A549 (cell line): Measurements from ENCODE around the gene B3GNT7. TPM values are rescaled to one million over a fixed set of nuclear protein-coding genes. Genes with fewer than 3 reads are reported as not detected.

Experiments used
- ATAC-seq, 2 experiments: fragments of 200-7000 bp in 1 of 2; fragments of >200 bp in 1 of 2; cut with Nextera tagmentation in 1 of 2; cut with Tn5 transposase in 1 of 2; 3 replicates each; pipeline versions ENCODE4 v1.8.0 to v1.9.1; 2018 to 2020; ENCODE audit warnings: mild to moderate bottlenecking in 1 of 2, moderate library complexity in 1 of 2
- CTCF ChIA-PET: fragments of 300-600 bp; sonication (Branson Sonifier 250); formaldehyde crosslinking; extraction: SDS; loops from one replicate; lab custom pipeline; 2021; ENCODE audit warnings: antibody characterized with exemption, inconsistent platforms; lab: Yijun Ruan, JAX
- POLR2A ChIA-PET: fragments of 350-600 bp; formaldehyde crosslinking; extraction: SDS; loops from one replicate; lab custom pipeline; 2021; ENCODE audit warnings: antibody characterized with exemption, inconsistent platforms; lab: Yijun Ruan, JAX
- DNase-seq, 2 experiments: peaks; one replicate each; pipeline versions ENCODE4 v3.0.0 to v3.0.0-alpha.2; 2011 to 2016; ENCODE audit warnings: low read depth in 1 of 2, low spot score in 1 of 2
- FAIRE-seq: peaks from 2 replicates; lab custom pipeline; 2011; peaks lifted over from hg19 to GRCh38; lab: Jason Lieb, UNC
- H3K27ac ChIP-seq, 2 experiments: fragments of >200 bp; sonication (Bioruptor Twin); formaldehyde crosslinking; 3 replicates each; pipeline ENCODE4 v1.5.1; 2016 to 2017
- H3K4me1 ChIP-seq: fragments of >200 bp; sonication (Bioruptor Twin); formaldehyde crosslinking; 3 replicates; pipeline ENCODE4 v1.6.1; 2016
- H3K4me2 ChIP-seq: fragments of >200 bp; sonication (Bioruptor Twin); formaldehyde crosslinking; 3 replicates; pipeline ENCODE4 v1.6.1; 2016
- H3K4me3 ChIP-seq: fragments of >200 bp; sonication (Bioruptor Twin); formaldehyde crosslinking; 3 replicates; pipeline ENCODE4 v1.5.1; 2016
- H3K9me3 ChIP-seq: fragments of >200 bp; sonication (Bioruptor Twin); formaldehyde crosslinking; 3 replicates; pipeline ENCODE4 v1.6.1; 2016
- CBX2 ChIP-seq: fragments of 200-600 bp; sonication (generic); IDR thresholded peaks from 2 replicates; pipeline ENCODE4 v1.6.1; 2016; ENCODE audit warnings: low read depth, mild to moderate bottlenecking, borderline replicate concordance
- CEBPB ChIP-seq, 2 experiments: fragments of >200 bp in 1 of 2; sonication (Bioruptor Twin) in 1 of 2; formaldehyde crosslinking in 1 of 2; IDR thresholded peaks; 2 replicates each; pipeline ENCODE4 v1.6.1; 2012 to 2016
- CHD4 ChIP-seq: fragments of 200-600 bp; sonication (generic); IDR thresholded peaks from 2 replicates; pipeline ENCODE4 v1.6.1; 2016; ENCODE audit warnings: antibody characterized with exemption, mild to moderate bottlenecking, borderline replicate concordance
- EHF ChIP-seq: fragments of 250-450 bp; sonication (Bioruptor Pico); IDR thresholded peaks from 2 replicates; pipeline ENCODE4 v1.5.0; 2020; ENCODE audit warnings: mild to moderate bottlenecking
- EHMT2 ChIP-seq: fragments of 200-600 bp; sonication (generic); IDR thresholded peaks from 2 replicates; pipeline ENCODE4 v1.6.1; 2016; ENCODE audit warnings: antibody characterized with exemption, low read depth, mild to moderate bottlenecking, moderate library complexity
- EP300 ChIP-seq, 2 experiments: fragments of >200 bp; sonication (Bioruptor Twin); formaldehyde crosslinking; IDR thresholded peaks; 2 replicates in 1 of 2; 3 replicates in 1 of 2; pipeline ENCODE4 v1.6.1; 2016 to 2017
- GATA3 ChIP-seq: IDR thresholded peaks from 2 replicates; pipeline ENCODE4 v1.6.1; 2012; ENCODE audit warnings: borderline replicate concordance
- HOXA7 ChIP-seq: fragments of 250-450 bp; sonication (Bioruptor Pico); IDR thresholded peaks from 2 replicates; pipeline ENCODE4 v1.5.0; 2020; ENCODE audit warnings: mild to moderate bottlenecking, moderate library complexity
- HOXB13 ChIP-seq: fragments of 250-450 bp; sonication (Bioruptor Pico); IDR thresholded peaks from 2 replicates; pipeline ENCODE4 v1.5.0; 2020; ENCODE audit warnings: low read depth, mild to moderate bottlenecking, moderate library complexity
- JUNB ChIP-seq: fragments of >200 bp; sonication (Bioruptor Twin); formaldehyde crosslinking; IDR thresholded peaks from 2 replicates; pipeline ENCODE4 v1.6.1; 2016
- KDM5A ChIP-seq: fragments of 200-600 bp; sonication (generic); IDR thresholded peaks from 2 replicates; pipeline ENCODE4 v1.6.1; 2016; ENCODE audit warnings: antibody characterized with exemption, mild to moderate bottlenecking
- MYC ChIP-seq: IDR thresholded peaks from 2 replicates; pipeline ENCODE4 v1.6.1; 2012; ENCODE audit warnings: mild to moderate bottlenecking, inconsistent platforms, low read length, improper control_type of control experiment, borderline replicate concordance
- NFE2L2 ChIP-seq: fragments of 150-350 bp; conservative IDR thresholded peaks from 2 replicates; pipeline ENCODE4 v1.6.1; 2014; ENCODE audit warnings: low read length
- NPAS2 ChIP-seq: fragments of 250-450 bp; sonication (Bioruptor Pico); IDR thresholded peaks from 2 replicates; pipeline ENCODE4 v1.8.0; 2022; ENCODE audit warnings: mild to moderate bottlenecking, moderate library complexity, borderline replicate concordance
- NR3C1 ChIP-seq: fragments of >200 bp; sonication (Bioruptor Twin); formaldehyde crosslinking; IDR thresholded peaks from 3 replicates; pipeline ENCODE4 v1.6.1; 2017
- PHF8 ChIP-seq: fragments of 200-600 bp; sonication (generic); IDR thresholded peaks from 2 replicates; pipeline ENCODE4 v1.6.1; 2016; ENCODE audit warnings: low read depth, mild to moderate bottlenecking, antibody characterized with exemption, moderate library complexity, borderline replicate concordance
- POLR2A ChIP-seq: IDR thresholded peaks from 2 replicates; pipeline ENCODE4 v1.6.1; 2012; ENCODE audit warnings: mild to moderate bottlenecking, low read length
- POLR2AphosphoS2 ChIP-seq: conservative IDR thresholded peaks from 2 replicates; pipeline ENCODE4 v1.6.1; 2012; ENCODE audit warnings: low read length, improper control_type of control experiment, inconsistent platforms
- RARB ChIP-seq: fragments of 250-450 bp; sonication (Bioruptor Pico); IDR thresholded peaks from 2 replicates; pipeline ENCODE4 v1.8.0; 2021; ENCODE audit warnings: mild to moderate bottlenecking, moderate library complexity
- RCOR1 ChIP-seq: fragments of 150-350 bp; IDR thresholded peaks from 2 replicates; pipeline ENCODE4 v1.6.1; 2014; ENCODE audit warnings: antibody characterized with exemption, low read length, low read depth
- RFX5 ChIP-seq: fragments of 450-650 bp; IDR thresholded peaks from 2 replicates; pipeline ENCODE4 v1.7.1; 2014; ENCODE audit warnings: antibody characterized with exemption, mild to moderate bottlenecking, moderate library complexity
- SMC3 ChIP-seq: fragments of >200 bp; sonication (Bioruptor Twin); formaldehyde crosslinking; IDR thresholded peaks from 3 replicates; pipeline ENCODE4 v1.6.1; 2018; ENCODE audit warnings: inconsistent platforms
- TFCP2L1 ChIP-seq: fragments of 250-450 bp; sonication (Bioruptor Pico); IDR thresholded peaks from 2 replicates; pipeline ENCODE4 v1.5.0; 2021; ENCODE audit warnings: mild to moderate bottlenecking
- TP53 ChIP-seq: fragments of 250-450 bp; sonication (Bioruptor Pico); IDR thresholded peaks from 2 replicates; pipeline ENCODE4 v1.5.0; 2021; ENCODE audit warnings: mild to moderate bottlenecking, moderate library complexity
- ZC3H11A ChIP-seq: fragments of 450-650 bp; IDR thresholded peaks from 2 replicates; pipeline ENCODE4 v1.6.1; 2014; ENCODE audit warnings: antibody characterized with exemption, mild to moderate bottlenecking
- ZNF302 ChIP-seq: fragments of 250-450 bp; sonication (Bioruptor Pico); IDR thresholded peaks from 2 replicates; pipeline ENCODE4 v1.9.0; 2021; ENCODE audit warnings: inconsistent platforms, mild to moderate bottlenecking, moderate library complexity
- ZSCAN20 ChIP-seq: fragments of 250-450 bp; sonication (Bioruptor Pico); IDR thresholded peaks from 2 replicates; pipeline ENCODE4 v1.8.0; 2022; ENCODE audit warnings: mild to moderate bottlenecking, moderate library complexity
- WGBS: methylation state at CpG from one replicate; pipeline ENCODE4 v1.1.6; 2017; ENCODE audit errors: missing lambda C conversion rate; 5-methylcytosine and 5-hydroxymethylcytosine counted together
- polyA plus RNA-seq, 4 experiments: library from polyadenylated mRNA; depleted of rRNA in 3 of 4; stranded (reverse); fragments of >200 nt; fragmentation: RNase III in 1 of 4; extraction: RNeasy Plus Mini Kit Qiagen cat#74134 plus additional on column Dnase treatment in 1 of 4; gene quantifications; 2 replicates in 3 of 4; 3 replicates in 1 of 4; pipeline ENCODE4 v1.2.3, GENCODE V29; 2011 to 2017
- TF ChIP-seq, protein P1 (sequence below): fragments of 450-650 bp; IDR thresholded peaks from 2 replicates; pipeline ENCODE4 v1.6.1; 2014; ENCODE audit warnings: antibody characterized with exemption
- TF ChIP-seq, protein P2 (sequence below): fragments of 150-350 bp; IDR thresholded peaks from 2 replicates; pipeline ENCODE4 v1.6.1; 2014; ENCODE audit warnings: low read depth, mild to moderate bottlenecking, low read length
- TF ChIP-seq, protein P3 (sequence below): fragments of 250-450 bp; sonication (Bioruptor Pico); IDR thresholded peaks from 2 replicates; pipeline ENCODE4 v1.5.0; 2020; ENCODE audit warnings: low read depth, mild to moderate bottlenecking, moderate library complexity
- TF ChIP-seq, protein P4 (sequence below): fragments of 200-600 bp; sonication (generic); IDR thresholded peaks from 2 replicates; pipeline ENCODE4 v1.6.1; 2016; ENCODE audit warnings: antibody characterized with exemption, mild to moderate bottlenecking, moderate library complexity

B3GNT7 gene
- polyA plus RNA-seq, 2 of the 4 experiments (the other 2 are of a cell fraction), result 0.48 to 0.96 TPM

DNA sequence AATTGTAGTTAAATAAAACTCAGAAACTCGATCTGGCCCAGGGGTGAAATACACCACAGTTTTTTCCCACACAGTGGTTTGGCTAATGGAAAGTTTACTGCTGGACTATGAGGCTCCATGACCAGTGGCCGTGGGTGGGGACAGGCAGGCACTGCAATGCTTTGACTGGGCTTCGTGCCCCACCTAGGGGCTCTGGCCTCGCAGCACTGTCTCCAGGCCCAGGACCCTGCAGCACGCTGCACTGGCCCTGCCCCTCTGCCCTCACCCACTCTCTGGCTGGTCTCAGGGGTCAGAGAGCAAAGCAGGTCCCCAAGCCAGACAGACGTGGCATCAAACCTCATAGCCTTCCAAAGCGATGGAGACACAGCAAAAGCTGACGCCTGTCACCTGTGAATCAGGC lies 13.4 kb upstream of the B3GNT7 start:
- POLR2A ChIA-PET, result no interaction called here
- DNase-seq, result no peak

GRCh38 chr2:231383416-231384108 lies 11.9 kb upstream of the B3GNT7 start:
- Histone ChIP-seq H3K4me3 (no peak overlapping the region), H3K9me3 (peaks cover 6% of the 10 kb centered on the region; the same call in 1 of the 3 replicates), H3K4me1 (peaks cover 21% of the 10 kb centered on the region), H3K4me2 (no peak overlapping the region), H3K27ac (no peak overlapping the region)
- ATAC-seq, result no peak
- DNase-seq, result no peak
- TF ChIP-seq, protein P1, sequence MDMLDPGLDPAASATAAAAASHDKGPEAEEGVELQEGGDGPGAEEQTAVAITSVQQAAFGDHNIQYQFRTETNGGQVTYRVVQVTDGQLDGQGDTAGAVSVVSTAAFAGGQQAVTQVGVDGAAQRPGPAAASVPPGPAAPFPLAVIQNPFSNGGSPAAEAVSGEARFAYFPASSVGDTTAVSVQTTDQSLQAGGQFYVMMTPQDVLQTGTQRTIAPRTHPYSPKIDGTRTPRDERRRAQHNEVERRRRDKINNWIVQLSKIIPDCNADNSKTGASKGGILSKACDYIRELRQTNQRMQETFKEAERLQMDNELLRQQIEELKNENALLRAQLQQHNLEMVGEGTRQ, result no peak
- no peak for TF ChIP-seq CHD4
- no peak for TF ChIP-seq ZSCAN20 (CRISPR knock-in tag)
- no peak for TF ChIP-seq JUNB
- TF ChIP-seq, protein P2, sequence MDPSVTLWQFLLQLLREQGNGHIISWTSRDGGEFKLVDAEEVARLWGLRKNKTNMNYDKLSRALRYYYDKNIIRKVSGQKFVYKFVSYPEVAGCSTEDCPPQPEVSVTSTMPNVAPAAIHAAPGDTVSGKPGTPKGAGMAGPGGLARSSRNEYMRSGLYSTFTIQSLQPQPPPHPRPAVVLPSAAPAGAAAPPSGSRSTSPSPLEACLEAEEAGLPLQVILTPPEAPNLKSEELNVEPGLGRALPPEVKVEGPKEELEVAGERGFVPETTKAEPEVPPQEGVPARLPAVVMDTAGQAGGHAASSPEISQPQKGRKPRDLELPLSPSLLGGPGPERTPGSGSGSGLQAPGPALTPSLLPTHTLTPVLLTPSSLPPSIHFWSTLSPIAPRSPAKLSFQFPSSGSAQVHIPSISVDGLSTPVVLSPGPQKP, result no peak
- no peak for TF ChIP-seq HOXB13 (CRISPR knock-in tag)
- TF ChIP-seq POLR2A, result no peak
- TF ChIP-seq EHF (CRISPR knock-in tag), result no peak
- TF ChIP-seq RCOR1, result no peak
- TF ChIP-seq ZC3H11A, result no peak
- TF ChIP-seq, protein P3, sequence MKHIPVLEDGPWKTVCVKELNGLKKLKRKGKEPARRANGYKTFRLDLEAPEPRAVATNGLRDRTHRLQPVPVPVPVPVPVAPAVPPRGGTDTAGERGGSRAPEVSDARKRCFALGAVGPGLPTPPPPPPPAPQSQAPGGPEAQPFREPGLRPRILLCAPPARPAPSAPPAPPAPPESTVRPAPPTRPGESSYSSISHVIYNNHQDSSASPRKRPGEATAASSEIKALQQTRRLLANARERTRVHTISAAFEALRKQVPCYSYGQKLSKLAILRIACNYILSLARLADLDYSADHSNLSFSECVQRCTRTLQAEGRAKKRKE (CRISPR knock-in tag), result no peak
- no peak for TF ChIP-seq RARB
- TF ChIP-seq EHMT2, result no peak
- TF ChIP-seq, protein P4, sequence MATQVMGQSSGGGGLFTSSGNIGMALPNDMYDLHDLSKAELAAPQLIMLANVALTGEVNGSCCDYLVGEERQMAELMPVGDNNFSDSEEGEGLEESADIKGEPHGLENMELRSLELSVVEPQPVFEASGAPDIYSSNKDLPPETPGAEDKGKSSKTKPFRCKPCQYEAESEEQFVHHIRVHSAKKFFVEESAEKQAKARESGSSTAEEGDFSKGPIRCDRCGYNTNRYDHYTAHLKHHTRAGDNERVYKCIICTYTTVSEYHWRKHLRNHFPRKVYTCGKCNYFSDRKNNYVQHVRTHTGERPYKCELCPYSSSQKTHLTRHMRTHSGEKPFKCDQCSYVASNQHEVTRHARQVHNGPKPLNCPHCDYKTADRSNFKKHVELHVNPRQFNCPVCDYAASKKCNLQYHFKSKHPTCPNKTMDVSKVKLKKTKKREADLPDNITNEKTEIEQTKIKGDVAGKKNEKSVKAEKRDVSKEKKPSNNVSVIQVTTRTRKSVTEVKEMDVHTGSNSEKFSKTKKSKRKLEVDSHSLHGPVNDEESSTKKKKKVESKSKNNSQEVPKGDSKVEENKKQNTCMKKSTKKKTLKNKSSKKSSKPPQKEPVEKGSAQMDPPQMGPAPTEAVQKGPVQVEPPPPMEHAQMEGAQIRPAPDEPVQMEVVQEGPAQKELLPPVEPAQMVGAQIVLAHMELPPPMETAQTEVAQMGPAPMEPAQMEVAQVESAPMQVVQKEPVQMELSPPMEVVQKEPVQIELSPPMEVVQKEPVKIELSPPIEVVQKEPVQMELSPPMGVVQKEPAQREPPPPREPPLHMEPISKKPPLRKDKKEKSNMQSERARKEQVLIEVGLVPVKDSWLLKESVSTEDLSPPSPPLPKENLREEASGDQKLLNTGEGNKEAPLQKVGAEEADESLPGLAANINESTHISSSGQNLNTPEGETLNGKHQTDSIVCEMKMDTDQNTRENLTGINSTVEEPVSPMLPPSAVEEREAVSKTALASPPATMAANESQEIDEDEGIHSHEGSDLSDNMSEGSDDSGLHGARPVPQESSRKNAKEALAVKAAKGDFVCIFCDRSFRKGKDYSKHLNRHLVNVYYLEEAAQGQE, result no peak
- TF ChIP-seq TFCP2L1, result no peak
- no peak for TF ChIP-seq CEBPB (IDR thresholded peaks at IDR 0.05)
- TF ChIP-seq MYC, result no peak
- no peak for TF ChIP-seq CBX2
- TF ChIP-seq NR3C1, result no peak
- no peak for TF ChIP-seq NPAS2 (CRISPR knock-in tag)
- FAIRE-seq, result no peak
- WGBS, result 79% methylated on average over 15 of the region's 15 CpGs
- CTCF ChIA-PET, result interaction anchor here (0.7 to 1.4 kb wide), 3 partner anchors 10 to 156 kb away, joined by 3 to 4 read pairs (median 3); no protein-coding TSS in a partner anchor
- POLR2A ChIA-PET, result no interaction called here

More for the DNA sequence above, 13.4 kb upstream of the B3GNT7 start:
- Histone ChIP-seq H3K9me3 (peaks cover 6% of the 10 kb centered on the region; the same call in 1 of the 3 replicates), H3K4me3 (no peak overlapping the region), H3K4me1 (peaks cover 21% of the 10 kb centered on the region), H3K4me2 (no peak overlapping the region), H3K27ac (no peak overlapping the region)
- WGBS, result 84% methylated on average over 8 of the region's 8 CpGs
- no peak for ATAC-seq
- TF ChIP-seq POLR2AphosphoS2 (no peak), PHF8 (no peak), EP300 (IDR thresholded peaks at IDR 0.05) (no peak), HOXB13 (CRISPR knock-in tag) (no peak), NFE2L2 (no peak), GATA3 (no peak), KDM5A (no peak), TP53 (no peak), SMC3 (no peak), RFX5 (no peak), EHMT2 (no peak), POLR2A (no peak), ZNF302 (CRISPR knock-in tag) (no peak), HOXA7 (CRISPR knock-in tag) (no peak)
- TF ChIP-seq, protein P2, result no peak
- TF ChIP-seq, protein P1, result no peak
- FAIRE-seq, result no peak
- CTCF ChIA-PET, result interaction anchor here (0.6 kb wide), 1 partner anchor 148 kb away, joined by 3 read pairs; no protein-coding TSS in a partner anchor
